HT1080 (cell line): ENCODE data around the gene TAL1. TPM values are rescaled to one million over a fixed set of nuclear protein-coding genes. Genes with fewer than 3 reads are reported as not detected.

Experiments used
- DNase-seq: peaks from one replicate; pipeline ENCODE4 v3.0.0-alpha.2; 2015; ENCODE audit warnings: low read depth
- total RNA-seq: library from RNA; depleted of rRNA; stranded (reverse); fragments of >200 nt; shearing (Covaris generic); gene quantifications from 2 replicates; pipeline ENCODE4 v1.2.3, GENCODE V29; 2014

Gene TAL1
- total RNA-seq, 1 experiment from 2014 or later: 0.03 TPM

- DNase-seq: no peak
Observed at GRCh38 chr1:47229886-47230691, 1.9 kb downstream of the TAL1 start.

DNA sequence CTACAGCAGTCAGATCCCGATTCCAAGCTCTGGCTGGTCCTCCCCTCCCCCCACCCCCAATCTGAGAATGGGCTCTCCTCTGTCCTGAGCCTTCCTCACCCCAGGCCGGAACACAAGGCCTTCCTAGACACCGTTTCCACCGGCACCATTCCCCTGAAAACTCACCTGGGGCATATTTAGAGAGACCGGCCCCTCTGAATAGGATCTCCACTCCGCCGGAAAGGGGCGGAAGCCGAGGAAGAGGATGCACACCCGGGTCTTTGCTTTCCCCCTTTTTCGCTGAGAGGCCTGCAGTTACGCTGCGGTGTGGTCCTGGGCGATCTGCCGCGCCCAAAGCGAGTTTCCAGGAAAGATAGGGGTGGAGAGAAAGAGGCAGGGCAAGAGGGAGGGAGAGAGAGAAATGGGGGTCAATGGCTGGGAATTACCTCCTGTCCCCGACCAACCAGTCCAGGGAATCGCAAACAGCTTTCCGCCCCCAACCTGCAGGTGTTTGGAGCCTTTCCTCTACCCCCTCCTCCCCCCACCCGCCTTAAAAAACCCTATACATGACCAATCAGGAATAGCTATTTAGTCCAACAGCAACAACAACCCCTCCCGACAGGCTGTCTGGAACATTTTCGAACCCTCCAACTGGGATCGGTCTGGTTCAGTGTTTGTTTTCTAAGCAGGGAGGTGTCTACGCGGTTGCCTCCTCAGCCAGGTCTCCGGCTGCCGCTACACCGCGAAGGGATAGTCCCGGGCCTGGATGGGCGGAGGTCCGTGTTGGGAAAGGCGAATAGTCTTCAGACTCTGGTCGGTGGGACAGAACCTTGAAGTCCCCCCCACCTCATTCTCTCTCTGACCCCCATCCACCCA, 2.8 kb downstream of the TAL1 start:
- no peak for DNase-seq

DNA sequence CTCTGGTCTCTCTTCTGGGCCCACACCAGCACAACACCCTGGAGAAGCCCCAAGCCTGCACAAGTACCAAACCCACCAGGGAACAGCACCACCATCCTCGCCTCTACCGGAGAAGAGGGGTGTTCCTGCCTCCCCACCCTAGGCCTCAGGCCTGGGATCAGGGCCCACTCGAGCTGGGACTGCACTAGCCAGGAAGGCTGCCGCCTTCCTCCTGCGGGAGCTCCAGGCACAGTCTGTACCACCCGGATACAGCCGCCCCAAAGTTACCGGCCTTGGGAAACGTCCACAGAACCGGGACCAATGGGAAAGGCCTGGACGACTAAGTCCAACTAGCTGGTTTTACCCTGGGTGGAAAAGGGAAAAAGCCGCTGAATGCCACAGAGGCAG, 3.4 kb downstream of the TAL1 start:
- DNase-seq: no peak

DNA sequence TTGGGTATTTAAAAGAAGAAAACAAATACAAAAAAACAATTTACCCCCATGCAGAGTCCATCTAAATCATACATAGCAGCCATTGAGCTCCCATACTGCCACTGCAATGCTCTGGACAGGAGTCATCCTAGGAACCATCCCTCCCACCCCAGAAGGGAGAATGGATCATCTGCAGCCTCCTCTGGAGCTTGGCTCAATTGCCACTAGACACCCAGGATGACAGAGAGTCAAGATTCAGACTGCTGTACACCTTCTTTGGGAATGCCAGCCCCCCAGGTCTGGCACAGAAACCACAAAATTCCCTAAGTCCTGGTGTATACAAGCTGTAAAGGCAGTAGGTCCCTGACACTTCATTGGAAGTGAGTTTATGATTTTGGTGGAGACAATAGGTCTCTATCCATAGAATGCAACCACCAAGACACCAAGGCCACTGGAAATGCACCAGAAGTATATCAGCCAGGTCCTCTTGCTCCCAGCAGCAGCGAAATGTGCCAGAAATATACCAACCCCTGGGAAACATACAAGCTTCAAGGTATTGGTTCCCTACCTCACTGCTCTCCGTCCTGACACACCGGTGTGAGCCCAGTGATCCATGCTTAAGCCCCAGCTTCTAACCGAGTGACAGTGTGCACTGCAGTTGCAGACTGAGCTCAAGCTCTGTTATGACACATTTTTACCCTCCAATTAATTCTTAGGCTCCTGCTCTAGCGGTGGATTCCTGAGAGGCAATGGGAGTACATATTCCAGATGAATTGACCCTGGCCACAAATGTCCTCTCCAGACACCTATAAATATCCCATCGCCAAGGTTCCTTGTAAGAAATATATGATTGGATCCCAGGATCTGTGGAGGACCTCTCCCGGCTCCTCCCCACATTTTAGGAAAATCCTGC, 4.4 kb downstream of the TAL1 start:
- no peak for DNase-seq

- DNase-seq: no peak
Observed at GRCh38 chr1:47226839-47227215, 5.2 kb downstream of the TAL1 start.

- no peak for DNase-seq
Observed at GRCh38 chr1:47226121-47226838, 5.7 kb downstream of the TAL1 start.

GRCh38 chr1:47225430-47226100, 6.5 kb downstream of the TAL1 start:
- DNase-seq: no peak

DNA sequence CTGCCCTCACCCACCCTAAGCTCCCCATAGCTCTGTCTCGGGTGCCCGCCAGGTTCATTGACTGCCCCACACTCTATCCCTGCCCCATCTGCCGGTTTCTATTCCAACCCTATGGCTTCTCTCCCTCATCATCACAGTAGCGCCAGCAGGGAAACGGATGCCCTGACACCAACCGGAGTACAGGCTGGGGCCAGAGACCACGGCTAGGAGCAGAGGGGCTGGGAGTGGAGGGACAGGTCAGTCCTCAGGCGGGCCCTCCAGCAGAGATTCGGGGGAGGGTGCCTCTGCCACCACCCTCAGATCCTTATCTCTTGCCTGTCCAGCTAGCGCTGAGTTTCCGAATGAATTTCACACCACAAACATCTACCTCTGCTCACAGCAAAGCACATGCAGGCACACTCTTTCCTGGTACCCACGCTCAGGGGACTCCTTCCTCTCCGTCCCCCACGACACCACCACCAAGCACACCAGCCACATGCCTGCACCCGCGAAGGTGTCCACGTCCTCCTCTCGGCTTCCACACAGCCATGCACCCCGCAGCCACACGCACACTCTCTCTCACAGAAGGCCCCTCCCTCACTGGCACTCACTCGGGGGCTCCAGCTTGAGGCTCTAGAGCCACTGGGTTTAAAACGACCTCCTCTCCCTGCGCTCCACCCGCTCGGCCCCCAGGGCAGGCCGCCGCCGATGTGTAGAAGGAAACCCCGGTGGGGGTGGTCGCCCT, 7.2 kb downstream of the TAL1 start:
- no peak for DNase-seq

DNA sequence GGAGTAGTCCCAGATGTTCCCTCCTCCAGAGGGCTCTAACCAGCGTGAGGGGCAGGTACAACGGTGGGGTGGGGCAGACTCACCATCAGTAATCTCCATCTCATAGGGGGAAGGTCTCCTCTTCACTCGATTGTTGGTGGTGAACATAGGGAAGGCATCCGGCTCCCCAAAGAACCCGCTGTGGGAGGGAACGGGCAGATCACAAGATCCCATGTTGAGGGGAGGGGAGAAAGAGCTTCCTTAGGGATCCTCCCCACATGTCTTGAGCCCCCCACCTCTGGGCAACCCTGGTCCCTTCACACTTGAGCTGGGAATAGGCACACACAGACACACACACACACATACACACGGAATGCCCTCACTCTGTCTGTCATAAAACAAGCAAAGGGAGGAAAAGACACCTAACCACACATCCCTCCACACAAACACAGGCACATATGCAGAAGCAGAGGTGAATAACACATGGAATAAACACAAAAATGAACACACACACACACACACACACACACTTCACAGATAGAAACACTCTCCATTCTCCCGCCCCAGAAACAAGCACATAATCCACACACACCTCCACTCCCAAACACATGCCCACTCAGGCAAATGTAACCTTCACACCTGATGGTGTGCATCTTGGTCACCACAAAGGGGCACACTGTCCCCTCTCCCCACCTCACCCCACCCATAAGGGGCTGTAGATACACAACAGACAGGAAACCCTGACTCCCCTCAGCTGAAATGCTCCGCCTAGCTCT, 7.9 kb downstream of the TAL1 start:
- no peak for DNase-seq

DNA sequence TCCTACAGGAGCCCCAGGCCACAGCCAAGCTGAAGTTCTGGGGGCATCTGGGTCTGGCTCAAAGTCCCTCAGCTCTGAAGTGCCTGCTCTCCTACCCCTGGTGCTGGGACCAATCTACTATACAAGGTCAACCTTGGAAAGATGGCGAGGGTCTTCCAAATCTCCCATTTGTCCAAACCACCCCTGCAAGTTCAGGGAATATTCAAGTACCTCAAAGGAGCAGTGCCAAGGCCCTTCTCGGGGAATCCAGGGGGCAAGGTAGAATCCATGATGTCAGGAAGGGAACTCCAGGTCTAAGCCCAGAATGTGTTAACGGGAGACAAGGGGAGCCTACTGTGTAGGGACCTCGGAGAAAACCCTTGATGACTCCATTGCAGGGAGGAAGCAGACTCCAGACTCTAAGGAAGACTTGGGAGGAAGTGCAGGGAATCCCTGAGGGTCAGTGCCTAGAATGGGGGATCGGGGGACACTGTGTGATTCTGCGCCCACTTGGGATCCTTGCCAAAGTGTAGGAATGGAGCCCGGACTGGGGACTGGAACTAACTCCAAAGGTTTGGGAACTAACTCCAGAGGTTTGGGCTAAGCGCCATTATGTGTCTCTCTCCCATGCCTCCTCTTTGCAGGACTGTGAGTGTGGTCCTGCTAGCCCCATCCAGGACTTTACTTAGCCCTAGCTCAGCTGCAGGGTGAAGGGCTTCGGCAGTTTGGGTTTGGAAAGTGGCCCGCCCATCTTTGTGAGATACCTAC, 8.7 kb downstream of the TAL1 start:
- DNase-seq: no peak

- DNase-seq: no peak
Observed at GRCh38 chr1:47222476-47222875, 9.5 kb downstream of the TAL1 start.

- no peak for DNase-seq
Observed at GRCh38 chr1:47219590-47220220, 12.3 kb downstream of the TAL1 start.

DNA sequence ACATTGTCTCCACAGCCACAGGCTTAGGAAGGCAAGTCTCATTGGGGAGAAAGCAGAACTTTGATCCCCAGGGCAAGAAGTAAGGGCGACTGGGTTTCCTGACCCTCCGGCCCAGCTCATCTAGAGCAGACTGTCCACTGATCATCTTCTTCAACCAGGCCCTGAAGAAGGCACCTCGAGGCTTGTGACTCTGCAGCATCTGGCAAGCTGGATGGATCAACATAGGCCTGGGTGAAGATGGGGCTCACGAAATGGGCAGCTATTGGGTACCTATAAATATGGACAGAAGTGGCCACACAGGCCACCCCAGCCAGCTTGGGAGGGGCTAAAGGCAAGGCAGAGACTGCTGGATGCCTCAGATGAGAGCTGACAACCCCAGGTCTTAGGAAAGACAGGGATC, 13.0 kb downstream of the TAL1 start:
- no peak for DNase-seq

DNA sequence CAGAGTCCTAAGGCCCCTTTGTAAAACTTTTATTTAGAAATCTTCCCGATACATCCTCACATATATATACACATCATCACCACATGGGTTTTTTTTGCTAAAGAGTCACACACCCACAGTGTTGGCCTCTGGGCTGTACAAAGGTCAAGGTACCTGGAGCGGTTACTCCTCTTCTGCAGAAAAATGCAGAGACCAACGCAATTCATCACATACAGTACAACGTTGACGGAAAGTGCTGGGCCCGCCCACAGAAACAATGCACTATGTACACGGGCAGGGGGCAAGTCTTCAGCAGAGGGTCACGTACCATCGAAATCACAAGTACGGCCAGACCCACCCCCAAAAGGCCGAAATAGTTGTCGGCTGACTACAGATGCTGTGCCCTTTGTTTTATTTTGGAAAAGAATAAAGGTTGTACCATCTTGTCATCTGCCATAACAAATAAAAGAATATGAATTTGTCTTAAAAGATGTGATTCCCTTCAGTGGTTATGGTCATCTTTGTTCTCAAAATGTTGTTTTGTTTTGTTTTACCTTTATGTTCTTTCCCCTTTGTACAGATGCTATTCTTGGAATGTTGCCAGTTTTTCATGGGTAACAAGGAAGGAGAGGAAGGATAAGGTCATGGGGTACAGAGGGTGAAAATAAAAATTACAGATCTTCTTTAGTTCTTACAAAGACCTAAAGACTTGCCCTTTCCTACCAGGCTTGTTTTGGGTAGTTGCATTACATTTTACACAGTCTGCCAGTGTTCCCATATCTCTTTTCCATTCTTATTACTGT, 15.6 kb downstream of the TAL1 start:
- no peak for DNase-seq

DNA sequence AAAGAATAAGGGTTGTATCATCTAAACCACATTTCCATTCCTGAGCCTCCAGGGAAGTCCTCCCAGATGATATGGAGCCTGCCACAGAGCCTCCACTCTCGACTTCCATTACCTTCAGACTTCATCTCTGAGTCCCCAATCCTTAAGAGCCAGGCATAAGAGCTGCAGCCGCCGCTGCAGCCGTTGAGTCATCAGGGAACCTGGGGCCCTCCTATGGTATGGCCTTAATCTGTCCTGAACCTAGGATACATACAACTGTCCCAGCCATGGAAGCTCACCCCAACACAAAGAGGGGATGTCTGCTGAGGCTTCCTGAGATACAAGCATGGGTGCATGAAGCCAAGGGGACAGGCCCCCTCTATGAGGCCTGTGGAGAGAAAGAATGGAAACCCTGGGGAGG, 16.3 kb downstream of the TAL1 start:
- no peak for DNase-seq

- no peak for DNase-seq
Observed at GRCh38 chr1:47214549-47214948, 17.5 kb downstream of the TAL1 start.
